A549 (cell line): Measurements from ENCODE around the gene TMEM156.

ENCODE experiments used
- CEBPB ChIP-seq, 2 experiments: fragments of >200 bp in 1 of 2; sonication (Bioruptor Twin) in 1 of 2; formaldehyde crosslinking in 1 of 2; IDR thresholded peaks; 2 replicates each; pipeline ENCODE4 v1.6.1; 2012 to 2016
- CHD2 ChIP-seq: fragments of 150-350 bp; IDR thresholded peaks from 2 replicates; pipeline ENCODE4 v1.6.1; 2014; ENCODE audit warnings: low read length; ENCODE audit not compliant: partially characterized antibody
- ELK1 ChIP-seq: fragments of 150-350 bp; IDR thresholded peaks from 2 replicates; pipeline ENCODE4 v1.6.1; 2014; ENCODE audit warnings: low read depth, mild to moderate bottlenecking, low read length
- JUNB ChIP-seq: fragments of >200 bp; sonication (Bioruptor Twin); formaldehyde crosslinking; IDR thresholded peaks from 2 replicates; pipeline ENCODE4 v1.6.1; 2016
- KDM1A ChIP-seq: fragments of 200-600 bp; sonication (generic); IDR thresholded peaks from 2 replicates; pipeline ENCODE4 v1.6.1; 2016; ENCODE audit warnings: low read depth, mild to moderate bottlenecking
- POLR2A ChIP-seq: IDR thresholded peaks from 2 replicates; pipeline ENCODE4 v1.6.1; 2012; ENCODE audit warnings: mild to moderate bottlenecking, low read length
- POLR2AphosphoS2 ChIP-seq: conservative IDR thresholded peaks from 2 replicates; pipeline ENCODE4 v1.6.1; 2012; ENCODE audit warnings: low read length, improper control_type of control experiment, inconsistent platforms
- TF ChIP-seq, protein P1 (sequence below): fragments of >200 bp; sonication (Bioruptor Twin); formaldehyde crosslinking; IDR thresholded peaks from 3 replicates; pipeline ENCODE4 v1.5.1; 2016
- TF ChIP-seq, protein P2 (sequence below): fragments of 450-650 bp; IDR thresholded peaks from 2 replicates; pipeline ENCODE4 v1.6.1; 2014; ENCODE audit warnings: antibody characterized with exemption

DNA sequence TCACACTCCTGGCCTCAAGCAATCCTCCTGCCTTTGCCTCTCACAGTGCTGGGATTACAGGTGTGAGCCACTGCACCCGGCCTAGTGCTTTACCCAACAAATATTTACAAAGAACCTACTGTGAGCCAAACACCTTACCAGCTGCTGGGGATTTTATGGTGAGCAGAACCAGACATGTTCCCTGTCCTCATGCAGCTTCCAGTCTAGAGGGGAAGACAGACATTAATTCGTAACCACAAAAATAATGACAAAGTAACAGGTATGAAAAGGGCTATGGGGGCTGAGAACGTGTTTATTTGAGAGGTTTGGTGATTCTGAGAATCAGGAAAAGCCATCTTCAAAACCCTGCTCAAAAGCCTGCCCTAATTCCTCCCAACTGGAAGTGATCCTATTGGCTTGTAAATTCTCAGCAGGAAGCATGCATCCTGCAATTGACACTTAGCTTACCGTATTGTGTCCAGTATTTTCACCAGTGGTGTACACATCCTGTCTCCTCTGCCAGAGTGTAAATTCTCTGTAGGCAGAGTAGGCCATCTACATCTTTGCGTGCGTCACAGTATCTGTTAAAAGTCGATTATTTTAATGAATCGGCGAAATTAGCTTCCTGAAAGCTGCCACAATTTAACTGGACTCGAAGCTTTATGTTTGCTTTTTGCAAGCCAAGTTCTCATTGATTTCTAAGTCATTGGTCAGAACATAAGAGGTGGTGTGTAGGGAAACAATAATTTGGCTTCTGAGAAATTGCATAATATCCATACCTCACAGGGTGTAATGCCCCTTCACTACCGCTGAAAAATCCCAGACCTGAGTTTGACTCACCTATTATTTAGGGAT is 67.0 kb downstream of the TMEM156 start:
- no peak for TF ChIP-seq CHD2
- TF ChIP-seq, protein P1, sequence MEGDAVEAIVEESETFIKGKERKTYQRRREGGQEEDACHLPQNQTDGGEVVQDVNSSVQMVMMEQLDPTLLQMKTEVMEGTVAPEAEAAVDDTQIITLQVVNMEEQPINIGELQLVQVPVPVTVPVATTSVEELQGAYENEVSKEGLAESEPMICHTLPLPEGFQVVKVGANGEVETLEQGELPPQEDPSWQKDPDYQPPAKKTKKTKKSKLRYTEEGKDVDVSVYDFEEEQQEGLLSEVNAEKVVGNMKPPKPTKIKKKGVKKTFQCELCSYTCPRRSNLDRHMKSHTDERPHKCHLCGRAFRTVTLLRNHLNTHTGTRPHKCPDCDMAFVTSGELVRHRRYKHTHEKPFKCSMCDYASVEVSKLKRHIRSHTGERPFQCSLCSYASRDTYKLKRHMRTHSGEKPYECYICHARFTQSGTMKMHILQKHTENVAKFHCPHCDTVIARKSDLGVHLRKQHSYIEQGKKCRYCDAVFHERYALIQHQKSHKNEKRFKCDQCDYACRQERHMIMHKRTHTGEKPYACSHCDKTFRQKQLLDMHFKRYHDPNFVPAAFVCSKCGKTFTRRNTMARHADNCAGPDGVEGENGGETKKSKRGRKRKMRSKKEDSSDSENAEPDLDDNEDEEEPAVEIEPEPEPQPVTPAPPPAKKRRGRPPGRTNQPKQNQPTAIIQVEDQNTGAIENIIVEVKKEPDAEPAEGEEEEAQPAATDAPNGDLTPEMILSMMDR: no peak
- TF ChIP-seq POLR2A: no peak
- no peak for TF ChIP-seq POLR2AphosphoS2
- TF ChIP-seq ELK1: no peak
- no peak for TF ChIP-seq KDM1A
- no peak for TF ChIP-seq JUNB
- TF ChIP-seq, protein P2, sequence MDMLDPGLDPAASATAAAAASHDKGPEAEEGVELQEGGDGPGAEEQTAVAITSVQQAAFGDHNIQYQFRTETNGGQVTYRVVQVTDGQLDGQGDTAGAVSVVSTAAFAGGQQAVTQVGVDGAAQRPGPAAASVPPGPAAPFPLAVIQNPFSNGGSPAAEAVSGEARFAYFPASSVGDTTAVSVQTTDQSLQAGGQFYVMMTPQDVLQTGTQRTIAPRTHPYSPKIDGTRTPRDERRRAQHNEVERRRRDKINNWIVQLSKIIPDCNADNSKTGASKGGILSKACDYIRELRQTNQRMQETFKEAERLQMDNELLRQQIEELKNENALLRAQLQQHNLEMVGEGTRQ: no peak
- no peak for TF ChIP-seq CEBPB (IDR thresholded peaks at IDR 0.05)
